ENCODE measurements around the gene DDC. TPM values are rescaled to one million over a fixed set of nuclear protein-coding genes. Genes with fewer than 3 reads are reported as not detected.
"Not testable (repeated sequence)": the region's sequence is repeated elsewhere in the genome, so short reads cannot be mapped to it uniquely, and the experiment has no call there.

Gene DDC
- total RNA-seq, 1 donor from 2014 or later = not detected

DNA sequence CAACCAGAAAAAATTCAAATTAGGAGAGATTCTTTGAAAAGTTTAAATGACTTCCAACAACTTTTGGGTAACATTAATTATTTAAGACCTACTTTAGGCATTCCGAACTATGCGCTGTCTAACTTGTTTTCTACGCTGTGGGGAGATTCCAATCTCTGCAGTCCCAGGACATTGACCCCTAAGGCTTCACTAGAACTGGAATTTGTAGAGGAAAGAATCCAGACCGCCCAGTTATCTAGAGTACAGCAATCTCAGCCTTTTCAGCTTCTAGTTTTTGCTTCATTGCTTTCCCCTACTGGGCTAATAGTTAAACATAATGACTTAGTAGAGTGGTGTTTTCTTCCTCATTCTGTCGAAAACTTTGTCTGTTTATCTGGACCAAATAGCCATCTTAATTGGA is 14.9 kb upstream of the DDC start:
- intact Hi-C loops (cut with micrococcal nuclease) = no loop called here
- H3K9me3 Mint-ChIP-seq = peaks cover 7% of the 10 kb centered on the region
- TF ChIP-seq, protein P1, sequence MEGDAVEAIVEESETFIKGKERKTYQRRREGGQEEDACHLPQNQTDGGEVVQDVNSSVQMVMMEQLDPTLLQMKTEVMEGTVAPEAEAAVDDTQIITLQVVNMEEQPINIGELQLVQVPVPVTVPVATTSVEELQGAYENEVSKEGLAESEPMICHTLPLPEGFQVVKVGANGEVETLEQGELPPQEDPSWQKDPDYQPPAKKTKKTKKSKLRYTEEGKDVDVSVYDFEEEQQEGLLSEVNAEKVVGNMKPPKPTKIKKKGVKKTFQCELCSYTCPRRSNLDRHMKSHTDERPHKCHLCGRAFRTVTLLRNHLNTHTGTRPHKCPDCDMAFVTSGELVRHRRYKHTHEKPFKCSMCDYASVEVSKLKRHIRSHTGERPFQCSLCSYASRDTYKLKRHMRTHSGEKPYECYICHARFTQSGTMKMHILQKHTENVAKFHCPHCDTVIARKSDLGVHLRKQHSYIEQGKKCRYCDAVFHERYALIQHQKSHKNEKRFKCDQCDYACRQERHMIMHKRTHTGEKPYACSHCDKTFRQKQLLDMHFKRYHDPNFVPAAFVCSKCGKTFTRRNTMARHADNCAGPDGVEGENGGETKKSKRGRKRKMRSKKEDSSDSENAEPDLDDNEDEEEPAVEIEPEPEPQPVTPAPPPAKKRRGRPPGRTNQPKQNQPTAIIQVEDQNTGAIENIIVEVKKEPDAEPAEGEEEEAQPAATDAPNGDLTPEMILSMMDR (IDR thresholded peaks at IDR 0.05) = no peak
- no peak overlapping the region for H3K27ac Mint-ChIP-seq
- ChIA-PET POLR2A (no interaction called here), CTCF (no interaction called here)
- ATAC-seq (ENCODE audit: low read depth) = no peak
- H3K4me3 Mint-ChIP-seq = no peak overlapping the region
- H3K4me1 Mint-ChIP-seq = no peaks in the 10 kb centered on the region
- no peaks in the 10 kb centered on the region for H3K36me3 Mint-ChIP-seq (ENCODE audit: low read depth)
- peaks cover 25% of the 10 kb centered on the region for H3K27me3 Mint-ChIP-seq
- DNase-seq = no peak

DNA sequence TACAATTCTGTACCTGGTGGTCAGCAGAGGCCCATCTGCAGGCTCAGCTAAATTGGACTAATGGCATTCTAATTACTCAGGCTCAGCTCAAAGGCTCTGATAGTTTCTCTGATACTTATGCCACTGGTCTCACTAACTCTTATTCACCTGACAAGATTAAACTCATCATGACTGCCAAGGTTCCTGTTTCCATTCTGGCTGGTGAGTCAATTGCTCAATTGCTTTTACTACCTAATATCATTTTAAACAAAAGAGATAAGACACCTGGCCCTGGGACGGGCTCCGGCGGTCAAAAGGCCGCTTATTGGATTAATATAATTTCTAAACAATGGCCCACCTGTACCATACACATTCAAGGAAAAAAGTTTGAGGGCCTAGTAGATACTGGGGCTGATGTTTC is 12.9 kb upstream of the DDC start:
- intact Hi-C loops (cut with micrococcal nuclease); H3K4me1 Mint-ChIP-seq; H3K27ac Mint-ChIP-seq; H3K36me3 Mint-ChIP-seq (ENCODE audit: low read depth); POLR2A ChIA-PET; DNase-seq; H3K9me3 Mint-ChIP-seq; ATAC-seq (ENCODE audit: low read depth); CTCF ChIA-PET; H3K4me3 Mint-ChIP-seq: not testable (repeated sequence)
- H3K27me3 Mint-ChIP-seq = peaks cover 25% of the 10 kb centered on the region

DNA sequence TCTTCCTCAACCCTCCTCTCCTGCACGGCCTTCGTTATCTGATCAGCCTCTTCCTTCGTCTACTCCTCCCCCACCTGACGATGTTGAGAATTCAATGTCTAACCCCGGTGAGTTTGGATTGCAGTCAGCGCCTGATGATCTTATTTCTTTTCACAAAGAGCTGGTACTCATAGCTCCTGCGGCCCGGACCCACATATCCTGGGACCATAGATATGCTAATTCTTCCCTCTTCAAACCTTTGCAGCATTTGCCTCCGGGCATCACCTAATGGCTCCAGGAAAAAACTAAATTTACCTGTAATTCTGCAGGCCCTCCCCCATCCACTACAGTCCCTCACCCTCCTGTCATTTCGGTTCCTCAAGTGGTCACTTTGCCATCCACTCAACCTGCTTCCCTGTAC is 12.4 kb upstream of the DDC start:
- TF ChIP-seq, protein P1 (IDR thresholded peaks at IDR 0.05) = no peak
- DNase-seq (no peak), ATAC-seq (ENCODE audit: low read depth) (no peak)
- Mint-ChIP-seq H3K27ac (no peak overlapping the region), H3K27me3 (peaks cover 25% of the 10 kb centered on the region), H3K4me3 (no peak overlapping the region), H3K36me3 (ENCODE audit: low read depth) (no peaks in the 10 kb centered on the region), H3K9me3 (peaks cover 1% of the 10 kb centered on the region), H3K4me1 (no peaks in the 10 kb centered on the region)
- intact Hi-C loops (cut with micrococcal nuclease) = no loop called here
- CTCF ChIA-PET = no interaction called here
- POLR2A ChIA-PET = no interaction called here

DNA sequence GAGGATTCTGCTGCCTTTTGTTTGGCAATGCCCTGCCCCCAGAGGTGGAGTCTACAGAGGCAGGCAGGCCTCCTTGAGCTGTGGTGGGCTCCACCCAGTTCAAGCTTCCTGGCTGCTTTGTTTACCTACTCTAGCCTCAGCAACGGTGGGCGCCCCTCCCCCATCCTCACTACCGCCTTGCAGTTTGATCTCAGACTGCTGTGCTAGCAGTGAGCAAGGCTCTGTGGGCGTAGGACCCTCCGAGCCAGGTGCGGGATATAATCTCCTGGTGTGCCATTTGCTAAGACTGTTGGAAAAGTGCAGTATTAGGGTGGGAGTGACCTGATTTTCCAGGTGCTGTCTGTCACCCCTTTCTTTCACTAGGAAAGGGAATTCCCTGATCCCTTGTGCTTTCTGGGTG is 11.2 kb upstream of the DDC start:
- H3K36me3 Mint-ChIP-seq (ENCODE audit: low read depth); POLR2A ChIA-PET; ATAC-seq (ENCODE audit: low read depth); intact Hi-C loops (cut with micrococcal nuclease); DNase-seq; H3K27ac Mint-ChIP-seq; H3K9me3 Mint-ChIP-seq; H3K4me1 Mint-ChIP-seq; H3K4me3 Mint-ChIP-seq; CTCF ChIA-PET: not testable (repeated sequence)
- peaks cover 22% of the 10 kb centered on the region for H3K27me3 Mint-ChIP-seq

DNA sequence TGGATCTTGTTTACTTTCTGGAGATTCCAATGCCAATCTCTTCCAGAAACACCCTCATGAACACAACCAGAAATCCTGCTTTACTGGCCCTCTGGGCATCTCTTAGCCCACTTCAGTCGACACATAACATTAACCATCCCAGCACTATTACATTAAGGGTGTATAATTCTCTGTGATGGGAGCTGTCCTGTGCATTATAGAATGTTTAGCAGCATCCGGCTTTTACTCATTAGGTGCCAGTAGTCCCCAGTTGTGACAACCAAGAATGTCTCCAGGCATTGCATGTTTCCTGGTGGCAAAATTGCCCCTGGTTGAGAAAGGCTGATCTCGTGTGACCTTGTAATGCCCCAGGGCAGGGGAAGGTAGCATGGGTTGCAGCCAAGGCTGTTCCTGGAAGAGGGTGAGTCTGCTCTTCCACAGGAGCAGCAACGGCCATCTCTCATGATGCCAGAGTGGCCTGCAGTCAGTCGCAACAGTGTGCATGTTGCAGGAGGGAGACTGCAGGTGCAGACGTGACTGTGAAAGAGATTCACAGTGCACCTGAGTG is 2.6 kb upstream of the DDC start:
- Mint-ChIP-seq H3K4me3 (no peak overlapping the region), H3K4me1 (no peaks in the 10 kb centered on the region), H3K36me3 (ENCODE audit: low read depth) (no peaks in the 10 kb centered on the region), H3K27ac (no peak overlapping the region), H3K9me3 (peaks cover 4% of the 10 kb centered on the region), H3K27me3 (peaks cover 6% of the 10 kb centered on the region)
- ChIA-PET POLR2A (no interaction called here), CTCF (no interaction called here)
- TF ChIP-seq, protein P1 (IDR thresholded peaks at IDR 0.05) = no peak
- intact Hi-C loops (cut with micrococcal nuclease) = no loop called here
- no peak for ATAC-seq (ENCODE audit: low read depth)
- no peak for DNase-seq

DNA sequence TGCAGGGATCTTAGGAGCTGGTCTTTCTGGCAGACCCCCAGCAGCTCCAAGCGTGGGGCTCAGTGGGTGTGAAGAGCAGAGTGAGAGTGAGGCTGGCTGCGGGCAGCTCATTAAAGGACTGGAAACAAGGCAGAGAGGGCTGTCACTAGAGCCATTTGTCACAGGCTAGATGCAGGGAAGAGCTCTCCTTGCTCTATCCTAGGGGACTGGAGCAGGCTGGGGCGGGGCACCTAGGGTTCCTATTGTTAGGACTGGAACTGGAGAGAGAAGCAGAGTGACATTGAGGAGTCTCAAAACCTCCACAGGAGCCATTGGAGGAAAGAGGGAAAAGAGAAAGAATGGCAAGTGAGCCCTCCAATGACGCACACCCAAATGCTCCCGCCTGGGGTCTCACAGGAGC is 772 bp upstream of the DDC start:
- TF ChIP-seq, protein P1 (IDR thresholded peaks at IDR 0.05) = no peak
- Mint-ChIP-seq H3K27ac (no peak overlapping the region), H3K27me3 (peaks cover 6% of the 10 kb centered on the region), H3K4me3 (no peak overlapping the region), H3K4me1 (no peaks in the 10 kb centered on the region), H3K9me3 (peaks cover 4% of the 10 kb centered on the region), H3K36me3 (ENCODE audit: low read depth) (no peaks in the 10 kb centered on the region)
- POLR2A ChIA-PET = interaction anchor here (0.6 kb wide), 1 partner anchor 15 kb away, joined by 6 read pairs; no protein-coding TSS in a partner anchor
- ATAC-seq (ENCODE audit: low read depth) = no peak
- no peak for DNase-seq
- CTCF ChIA-PET = no interaction called here
- intact Hi-C loops (cut with micrococcal nuclease) = no loop called here

Measured in activated B cell treated with CpG ODN at 0.5 μM for 24 hours (primary cell).